ENCODE data around the gene GJD4.

The GJD4 gene

GRCh38 chr10:35569836-35570235 is 35.3 kb upstream of the GJD4 start:
- no peaks in the 10 kb centered on the region for H4K20me1 ChIP-seq (ENCODE audit: control insufficient read depth, insufficient read depth, low read depth, low read length)
- H3K27me3 ChIP-seq (ENCODE audit: control insufficient read depth, low read length) = no peaks in the 10 kb centered on the region
- H3F3A ChIP-seq (ENCODE audit: control insufficient read depth, insufficient read depth) = no peaks in the 10 kb centered on the region
- H3K36me3 ChIP-seq (ENCODE audit: control insufficient read depth, low read length) = no peaks in the 10 kb centered on the region; the same call in 1 of the 2 replicates
- no peak for TF ChIP-seq EZH2phosphoT487 (IDR thresholded peaks at IDR 0.05; ENCODE audit: borderline replicate concordance, low read length)
- TF ChIP-seq CTCF (IDR thresholded peaks at IDR 0.05; ENCODE audit: low read depth, low read length, poor library complexity, severe bottlenecking) = no peak
- no peaks in the 10 kb centered on the region for H3K9me3 ChIP-seq (ENCODE audit: control insufficient read depth, insufficient read depth, low read length)
- H3K4me3 ChIP-seq (ENCODE audit: low read length) = no peak overlapping the region
- no peaks in the 10 kb centered on the region for H3K9me2 ChIP-seq (replicated peaks; ENCODE audit: control insufficient read depth, low read length)
- H3K4me1 ChIP-seq (ENCODE audit: control insufficient read depth, low read length) = peaks cover under 1% of the 10 kb centered on the region
- no peaks in the 10 kb centered on the region for H3K79me2 ChIP-seq (ENCODE audit: control insufficient read depth, low read length)
- H3K27ac ChIP-seq (ENCODE audit: low read depth, low read length) = no peak overlapping the region
- no peak overlapping the region for H3K4me2 ChIP-seq (ENCODE audit: low read length)

DNA sequence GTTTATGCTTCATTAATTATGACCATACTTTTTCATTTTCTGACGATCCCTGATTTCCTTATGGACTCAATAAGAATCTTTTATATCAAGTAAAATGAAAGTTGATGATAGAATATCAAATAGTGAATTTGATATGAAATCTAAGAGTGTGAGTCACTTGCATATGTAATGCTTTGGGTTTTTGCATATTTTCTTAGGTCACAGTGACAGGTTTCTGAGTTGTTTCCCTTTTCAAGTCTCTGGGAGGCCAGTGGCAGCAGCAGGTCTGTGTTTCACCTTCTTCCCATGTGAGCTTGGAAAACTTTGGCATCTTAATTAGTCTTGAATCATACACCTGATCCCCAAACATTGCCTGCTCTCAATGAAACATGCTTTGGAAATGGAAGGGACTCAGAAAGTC is 34.7 kb upstream of the GJD4 start:
- no peaks in the 10 kb centered on the region for H3K9me3 ChIP-seq (ENCODE audit: control insufficient read depth, insufficient read depth, low read length)
- no peaks in the 10 kb centered on the region; the same call in 1 of the 2 replicates for H3K36me3 ChIP-seq (ENCODE audit: control insufficient read depth, low read length)
- no peak overlapping the region for H3K27ac ChIP-seq (ENCODE audit: low read depth, low read length)
- no peaks in the 10 kb centered on the region for H3F3A ChIP-seq (ENCODE audit: control insufficient read depth, insufficient read depth)
- H3K4me2 ChIP-seq (ENCODE audit: low read length) = no peak overlapping the region
- TF ChIP-seq CTCF (IDR thresholded peaks at IDR 0.05; ENCODE audit: low read depth, low read length, poor library complexity, severe bottlenecking) (no peak), EZH2phosphoT487 (IDR thresholded peaks at IDR 0.05; ENCODE audit: borderline replicate concordance, low read length) (no peak)
- no peaks in the 10 kb centered on the region for H3K4me1 ChIP-seq (ENCODE audit: control insufficient read depth, low read length)
- no peaks in the 10 kb centered on the region for H3K79me2 ChIP-seq (ENCODE audit: control insufficient read depth, low read length)
- no peak overlapping the region for H3K4me3 ChIP-seq (ENCODE audit: low read length)
- no peaks in the 10 kb centered on the region for H4K20me1 ChIP-seq (ENCODE audit: control insufficient read depth, insufficient read depth, low read depth, low read length)
- no peaks in the 10 kb centered on the region for H3K27me3 ChIP-seq (ENCODE audit: control insufficient read depth, low read length)
- H3K9me2 ChIP-seq (replicated peaks; ENCODE audit: control insufficient read depth, low read length) = no peaks in the 10 kb centered on the region

DNA sequence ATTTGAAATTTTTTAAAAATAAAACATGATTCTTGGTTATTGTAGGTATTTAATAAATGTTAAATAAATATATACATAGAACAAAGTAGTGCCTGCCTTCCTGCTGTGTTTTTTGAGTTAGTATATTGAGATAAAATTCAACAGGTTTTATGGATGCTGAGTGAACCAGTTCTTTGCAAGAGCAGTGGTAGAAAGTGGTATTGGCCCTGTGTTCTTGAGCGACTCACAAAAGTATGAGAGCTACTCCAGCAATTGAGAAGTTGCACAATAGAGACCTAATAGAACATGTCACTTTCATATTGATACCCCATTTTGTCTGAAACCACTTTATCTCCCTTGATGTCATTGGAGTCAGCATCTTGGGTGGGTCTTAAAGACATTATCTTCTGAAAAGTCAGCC is 32.6 kb upstream of the GJD4 start:
- Histone ChIP-seq H3K4me3 (ENCODE audit: low read length) (no peak overlapping the region), H3K79me2 (ENCODE audit: control insufficient read depth, low read length) (no peaks in the 10 kb centered on the region), H3K27me3 (ENCODE audit: control insufficient read depth, low read length) (no peaks in the 10 kb centered on the region), H3K4me1 (ENCODE audit: control insufficient read depth, low read length) (no peaks in the 10 kb centered on the region), H3F3A (ENCODE audit: control insufficient read depth, insufficient read depth) (no peaks in the 10 kb centered on the region), H3K27ac (ENCODE audit: low read depth, low read length) (no peak overlapping the region), H3K9me3 (ENCODE audit: control insufficient read depth, insufficient read depth, low read length) (no peaks in the 10 kb centered on the region), H4K20me1 (ENCODE audit: control insufficient read depth, insufficient read depth, low read depth, low read length) (no peaks in the 10 kb centered on the region), H3K36me3 (ENCODE audit: control insufficient read depth, low read length) (no peaks in the 10 kb centered on the region; the same call in 1 of the 2 replicates), H3K4me2 (ENCODE audit: low read length) (no peak overlapping the region), H3K9me2 (replicated peaks; ENCODE audit: control insufficient read depth, low read length) (no peaks in the 10 kb centered on the region)
- TF ChIP-seq EZH2phosphoT487 (IDR thresholded peaks at IDR 0.05; ENCODE audit: borderline replicate concordance, low read length) (no peak), CTCF (IDR thresholded peaks at IDR 0.05; ENCODE audit: low read depth, low read length, poor library complexity, severe bottlenecking) (no peak)
